Loucy (cell line): ENCODE results near the gene GLRA3.

Experiments
- EZH2phosphoT487 ChIP-seq: fragments of 200-600 bp; IDR thresholded peaks from 2 replicates; pipeline ENCODE4 v1.6.1; 2018; ENCODE audit warnings: antibody characterized with exemption, mild to moderate bottlenecking, moderate library complexity, borderline replicate concordance
- TF ChIP-seq, protein P1 (sequence below): fragments of 200-600 bp; sonication (generic); conservative IDR thresholded peaks from 2 replicates; pipeline ENCODE4 v1.5.1; 2014; ENCODE audit warnings: mild to moderate bottlenecking, antibody characterized with exemption, low read length

DNA sequence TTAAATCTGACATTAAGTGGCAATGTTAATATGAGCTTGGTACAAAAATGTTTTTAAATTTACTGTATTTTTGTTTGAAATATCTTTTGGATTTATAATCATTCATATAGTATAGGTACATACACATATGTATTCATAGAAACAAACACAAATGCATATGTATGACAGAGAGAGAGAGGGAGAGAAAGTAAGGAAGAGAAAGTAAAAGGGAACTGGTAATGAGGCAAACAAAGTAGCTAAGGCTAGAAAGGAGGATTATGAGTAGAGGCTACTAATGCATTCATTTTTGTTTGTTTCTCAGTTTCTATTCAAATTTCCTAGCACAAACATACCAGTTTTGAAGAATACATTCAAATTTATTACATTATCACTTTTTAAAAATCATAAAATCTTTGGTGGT, 132.4 kb downstream of the GLRA3 start:
- TF ChIP-seq, protein P1, sequence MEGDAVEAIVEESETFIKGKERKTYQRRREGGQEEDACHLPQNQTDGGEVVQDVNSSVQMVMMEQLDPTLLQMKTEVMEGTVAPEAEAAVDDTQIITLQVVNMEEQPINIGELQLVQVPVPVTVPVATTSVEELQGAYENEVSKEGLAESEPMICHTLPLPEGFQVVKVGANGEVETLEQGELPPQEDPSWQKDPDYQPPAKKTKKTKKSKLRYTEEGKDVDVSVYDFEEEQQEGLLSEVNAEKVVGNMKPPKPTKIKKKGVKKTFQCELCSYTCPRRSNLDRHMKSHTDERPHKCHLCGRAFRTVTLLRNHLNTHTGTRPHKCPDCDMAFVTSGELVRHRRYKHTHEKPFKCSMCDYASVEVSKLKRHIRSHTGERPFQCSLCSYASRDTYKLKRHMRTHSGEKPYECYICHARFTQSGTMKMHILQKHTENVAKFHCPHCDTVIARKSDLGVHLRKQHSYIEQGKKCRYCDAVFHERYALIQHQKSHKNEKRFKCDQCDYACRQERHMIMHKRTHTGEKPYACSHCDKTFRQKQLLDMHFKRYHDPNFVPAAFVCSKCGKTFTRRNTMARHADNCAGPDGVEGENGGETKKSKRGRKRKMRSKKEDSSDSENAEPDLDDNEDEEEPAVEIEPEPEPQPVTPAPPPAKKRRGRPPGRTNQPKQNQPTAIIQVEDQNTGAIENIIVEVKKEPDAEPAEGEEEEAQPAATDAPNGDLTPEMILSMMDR = no peak
- TF ChIP-seq EZH2phosphoT487 = no peak
